Measurements from ENCODE around the gene CCDC179. TPM values are rescaled to one million over a fixed set of nuclear protein-coding genes. Genes with fewer than 3 reads are reported as not detected.

Gene CCDC179
- total RNA-seq, 2 donors from 2014 or later = not detected

DNA sequence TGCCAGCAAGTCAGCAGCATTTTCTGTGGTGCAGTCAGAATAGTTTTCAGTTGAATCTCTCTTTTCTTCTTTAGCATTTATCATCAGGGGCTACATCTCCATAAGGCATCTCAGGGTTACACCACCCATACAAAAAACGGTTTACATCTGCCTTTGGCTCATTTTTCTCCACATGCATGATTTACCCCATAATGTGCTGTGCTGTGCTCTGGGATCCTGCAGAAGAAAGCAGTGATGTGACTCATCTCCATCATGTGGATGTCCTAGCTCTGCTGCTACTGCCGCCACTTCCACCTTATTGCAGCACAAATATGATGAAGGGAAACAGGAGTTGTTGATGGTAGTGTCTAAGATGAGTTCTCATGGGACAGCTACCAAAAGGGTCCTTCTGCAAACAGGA is 30.0 kb upstream of the CCDC179 start:
- H3K4me3 ChIP-seq = no peak overlapping the region
- intact Hi-C loops (cut with DNase I) = no loop called here
- no peak overlapping the region for H3K27ac ChIP-seq
- no peaks in the 10 kb centered on the region for H3K36me3 ChIP-seq
- H3K27me3 ChIP-seq = no peaks in the 10 kb centered on the region
- no peaks in the 10 kb centered on the region for H3K9me3 ChIP-seq
- H3K9ac ChIP-seq (ENCODE audit: low read depth in 2 of 2, low read length in 2 of 2) = no peak overlapping the region
- no peak for DNase-seq
- TF ChIP-seq, protein P1, sequence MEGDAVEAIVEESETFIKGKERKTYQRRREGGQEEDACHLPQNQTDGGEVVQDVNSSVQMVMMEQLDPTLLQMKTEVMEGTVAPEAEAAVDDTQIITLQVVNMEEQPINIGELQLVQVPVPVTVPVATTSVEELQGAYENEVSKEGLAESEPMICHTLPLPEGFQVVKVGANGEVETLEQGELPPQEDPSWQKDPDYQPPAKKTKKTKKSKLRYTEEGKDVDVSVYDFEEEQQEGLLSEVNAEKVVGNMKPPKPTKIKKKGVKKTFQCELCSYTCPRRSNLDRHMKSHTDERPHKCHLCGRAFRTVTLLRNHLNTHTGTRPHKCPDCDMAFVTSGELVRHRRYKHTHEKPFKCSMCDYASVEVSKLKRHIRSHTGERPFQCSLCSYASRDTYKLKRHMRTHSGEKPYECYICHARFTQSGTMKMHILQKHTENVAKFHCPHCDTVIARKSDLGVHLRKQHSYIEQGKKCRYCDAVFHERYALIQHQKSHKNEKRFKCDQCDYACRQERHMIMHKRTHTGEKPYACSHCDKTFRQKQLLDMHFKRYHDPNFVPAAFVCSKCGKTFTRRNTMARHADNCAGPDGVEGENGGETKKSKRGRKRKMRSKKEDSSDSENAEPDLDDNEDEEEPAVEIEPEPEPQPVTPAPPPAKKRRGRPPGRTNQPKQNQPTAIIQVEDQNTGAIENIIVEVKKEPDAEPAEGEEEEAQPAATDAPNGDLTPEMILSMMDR (IDR thresholded peaks at IDR 0.05) = no peak
- no peaks in the 10 kb centered on the region for H3K4me1 ChIP-seq

GRCh38 chr11:22884217-22884616 is 23.9 kb upstream of the CCDC179 start:
- Histone ChIP-seq H3K27me3 (no peaks in the 10 kb centered on the region), H3K9ac (ENCODE audit: low read depth in 2 of 2, low read length in 2 of 2) (no peak overlapping the region), H3K27ac (no peak overlapping the region), H3K4me3 (no peak overlapping the region), H3K4me1 (no peaks in the 10 kb centered on the region), H3K36me3 (no peaks in the 10 kb centered on the region), H3K9me3 (no peaks in the 10 kb centered on the region)
- no peak for DNase-seq
- intact Hi-C loops (cut with DNase I) = loop anchor here (10.0 kb wide), 1 partner anchor 131 kb away; no protein-coding TSS in a partner anchor
- TF ChIP-seq, protein P1 (IDR thresholded peaks at IDR 0.05) = no peak

- Histone ChIP-seq H3K27me3 (no peaks in the 10 kb centered on the region), H3K9ac (ENCODE audit: low read depth in 2 of 2, low read length in 2 of 2) (no peak overlapping the region), H3K9me3 (no peaks in the 10 kb centered on the region), H3K4me1 (no peaks in the 10 kb centered on the region), H3K4me3 (no peak overlapping the region), H3K36me3 (no peaks in the 10 kb centered on the region), H3K27ac (no peak overlapping the region)
- TF ChIP-seq, protein P1 (IDR thresholded peaks at IDR 0.05) = no peak
- no peak for DNase-seq
- intact Hi-C loops (cut with DNase I) = loop anchor here (10.0 kb wide), 2 partner anchors 45 to 135 kb away; no protein-coding TSS in a partner anchor
These were observed 19.4 kb upstream of the CCDC179 start for GRCh38 chr11:22879630-22880029.

DNA sequence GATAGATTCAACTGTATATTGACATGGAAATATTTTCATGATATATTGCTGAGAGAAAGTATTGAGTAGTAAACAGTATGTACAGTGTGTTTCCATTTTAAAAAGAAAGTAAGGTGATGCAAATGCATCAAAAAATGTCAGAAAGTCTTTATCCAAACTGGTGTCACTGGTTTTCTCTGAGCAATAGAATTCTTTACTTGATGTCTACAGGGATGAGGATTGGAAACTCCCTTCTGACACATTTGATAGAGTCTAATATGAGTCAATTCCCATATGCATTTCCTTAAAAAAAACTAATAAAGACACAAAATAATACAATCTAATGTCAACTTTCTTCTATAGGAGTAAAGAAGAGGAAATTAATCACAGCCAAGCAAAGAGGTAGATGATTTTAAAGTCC is 18.3 kb upstream of the CCDC179 start:
- Histone ChIP-seq H3K27me3 (no peaks in the 10 kb centered on the region), H3K9me3 (no peaks in the 10 kb centered on the region), H3K9ac (ENCODE audit: low read depth in 2 of 2, low read length in 2 of 2) (no peak overlapping the region), H3K4me1 (no peaks in the 10 kb centered on the region), H3K27ac (no peak overlapping the region), H3K36me3 (no peaks in the 10 kb centered on the region), H3K4me3 (no peak overlapping the region)
- TF ChIP-seq, protein P1 (IDR thresholded peaks at IDR 0.05) = no peak
- intact Hi-C loops (cut with DNase I) = loop anchor here (10.0 kb wide), 1 partner anchor 46 kb away; no protein-coding TSS in a partner anchor
- no peak for DNase-seq

GRCh38 chr11:22878039-22878438 is 17.8 kb upstream of the CCDC179 start:
- intact Hi-C loops (cut with DNase I) = loop anchor here (10.0 kb wide), 1 partner anchor 47 kb away; no protein-coding TSS in a partner anchor
- no peak overlapping the region for H3K4me3 ChIP-seq
- H3K27ac ChIP-seq = no peak overlapping the region
- no peak overlapping the region for H3K9ac ChIP-seq (ENCODE audit: low read depth in 2 of 2, low read length in 2 of 2)
- H3K4me1 ChIP-seq = no peaks in the 10 kb centered on the region
- H3K9me3 ChIP-seq = no peaks in the 10 kb centered on the region
- H3K27me3 ChIP-seq = no peaks in the 10 kb centered on the region
- TF ChIP-seq, protein P1 (IDR thresholded peaks at IDR 0.05) = no peak
- no peak for DNase-seq
- H3K36me3 ChIP-seq = no peaks in the 10 kb centered on the region
